Measurements from ENCODE around the gene RPL14. TPM values are rescaled to one million over a fixed set of nuclear protein-coding genes. Genes with fewer than 3 reads are reported as not detected.

RPL14 gene
- total and polyA plus RNA-seq, 8 donors = 1,295 to 1,922 (median 1,799) TPM

DNA sequence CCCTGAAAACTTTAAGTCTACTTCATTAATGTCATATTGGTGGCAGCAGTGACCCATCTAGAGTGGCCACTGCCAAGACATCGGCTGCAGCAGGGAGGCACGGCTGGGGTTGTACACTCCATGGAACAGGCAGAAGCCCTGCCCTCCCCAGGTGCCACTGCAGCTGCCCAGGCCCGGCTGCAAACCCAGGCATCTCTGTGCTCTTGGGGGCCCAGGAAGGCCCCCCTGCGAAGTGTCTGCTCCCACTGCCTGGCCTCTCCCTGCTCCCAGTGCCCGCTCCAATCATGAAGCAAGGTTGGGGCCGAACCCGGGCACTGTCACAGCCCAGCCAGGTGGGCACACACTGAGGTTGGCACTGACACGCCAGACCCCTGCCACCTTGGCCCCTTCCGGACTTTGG lies 12.1 kb upstream of the RPL14 start:
- H3K4me1 ChIP-seq = no peaks in the 10 kb centered on the region
- H3K27ac ChIP-seq = no peak overlapping the region
- no peak overlapping the region for H3K4me3 ChIP-seq
- ATAC-seq (no peak), DNase-seq (no peak)
- no peak for TF ChIP-seq CTCF (IDR thresholded peaks at IDR 0.05)
- peaks cover 0 to 4% of the 10 kb centered on the region in 2 donors for H3K36me3 ChIP-seq
- H3K9me3 ChIP-seq = no peaks in the 10 kb centered on the region
- intact Hi-C loops (cut with DNase I) = no loop called here
- H3K27me3 ChIP-seq = no peaks in the 10 kb centered on the region

DNA sequence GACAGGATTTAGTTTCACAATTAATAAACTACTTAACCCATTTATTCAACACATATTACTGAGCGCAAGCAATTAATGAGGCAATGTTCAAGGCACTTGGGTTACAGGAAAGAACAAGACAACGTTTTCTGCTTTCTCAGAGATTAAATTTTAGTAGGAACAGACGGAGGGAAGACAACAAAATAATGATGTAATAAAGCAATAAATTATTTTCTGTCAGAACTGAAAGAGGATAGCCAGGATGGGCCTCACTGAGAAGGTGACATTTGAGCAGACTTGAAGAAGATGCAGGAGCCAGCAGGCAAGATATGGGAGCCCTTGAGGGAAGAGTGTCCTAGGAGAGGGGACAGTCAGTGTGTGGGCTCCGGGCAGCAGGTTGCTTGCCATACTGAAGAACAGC lies 11.3 kb upstream of the RPL14 start:
- DNase-seq (no peak), ATAC-seq (no peak)
- no peaks in the 10 kb centered on the region for H3K9me3 ChIP-seq
- no peaks in the 10 kb centered on the region for H3K4me1 ChIP-seq
- no peak overlapping the region for H3K27ac ChIP-seq
- intact Hi-C loops (cut with DNase I) = no loop called here
- TF ChIP-seq CTCF (IDR thresholded peaks at IDR 0.05) = no peak
- peaks cover 0 to 4% of the 10 kb centered on the region in 2 donors for H3K36me3 ChIP-seq
- no peaks in the 10 kb centered on the region for H3K27me3 ChIP-seq
- H3K4me3 ChIP-seq = no peak overlapping the region

DNA sequence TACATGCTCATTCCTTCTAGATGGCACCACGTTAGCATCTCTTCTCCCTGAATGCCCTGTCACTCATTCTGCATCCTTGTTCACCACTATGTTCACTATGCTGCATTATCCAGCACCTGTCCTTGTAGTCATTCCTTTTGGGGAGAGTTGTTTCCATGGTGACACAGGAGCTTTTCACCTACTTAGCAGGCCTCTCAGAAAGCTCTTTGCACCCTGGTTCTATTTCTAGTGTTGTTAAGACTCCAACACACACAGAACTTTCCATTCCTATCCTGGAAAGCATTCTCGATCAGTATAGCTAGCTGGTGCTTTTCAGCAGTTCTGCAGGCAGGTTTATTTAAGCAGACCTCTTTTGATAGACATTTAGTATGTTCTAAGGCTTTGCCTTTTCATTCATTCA lies 6.7 kb upstream of the RPL14 start:
- no peaks in the 10 kb centered on the region for H3K9me3 ChIP-seq
- DNase-seq = no peak
- H3K4me3 ChIP-seq = no peak overlapping the region
- no peaks in the 10 kb centered on the region for H3K27me3 ChIP-seq
- peaks cover 6 to 22% of the 10 kb centered on the region in 2 donors for H3K4me1 ChIP-seq
- ATAC-seq = no peak
- TF ChIP-seq CTCF (IDR thresholded peaks at IDR 0.05) = no peak
- H3K27ac ChIP-seq = no peak overlapping the region
- intact Hi-C loops (cut with DNase I) = no loop called here
- H3K36me3 ChIP-seq = no peaks in the 10 kb centered on the region

GRCh38 chr3:40451551-40451950 lies 5.6 kb upstream of the RPL14 start:
- no peak for ATAC-seq
- no peak overlapping the region for H3K27ac ChIP-seq
- no peaks in the 10 kb centered on the region for H3K36me3 ChIP-seq
- intact Hi-C loops (cut with DNase I) = no loop called here
- no peak for TF ChIP-seq CTCF (IDR thresholded peaks at IDR 0.05)
- peaks cover 6 to 26% of the 10 kb centered on the region in 2 donors for H3K4me1 ChIP-seq
- no peaks in the 10 kb centered on the region for H3K27me3 ChIP-seq
- no peaks in the 10 kb centered on the region for H3K9me3 ChIP-seq
- no peak for DNase-seq
- H3K4me3 ChIP-seq = no peak overlapping the region

DNA sequence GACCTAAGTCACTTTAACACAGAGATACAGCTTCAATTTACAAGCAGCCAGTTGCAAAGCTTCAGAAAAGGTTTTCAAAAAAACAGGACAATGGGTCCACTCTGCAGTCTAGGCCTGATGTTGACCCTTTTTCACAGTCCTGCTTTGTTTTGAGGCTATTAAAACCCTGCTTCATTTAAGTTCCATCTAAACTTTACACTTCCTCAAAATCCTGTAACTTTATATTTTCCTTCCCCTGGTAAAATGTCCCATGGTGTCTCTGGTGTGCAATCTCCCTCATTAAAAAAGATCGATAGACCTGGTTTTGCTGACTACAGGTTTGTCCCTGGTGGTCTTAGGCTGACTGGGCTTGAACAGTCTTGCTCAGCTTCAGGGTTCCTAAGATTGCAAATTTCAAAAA lies 5.1 kb upstream of the RPL14 start:
- intact Hi-C loops (cut with DNase I) = no loop called here
- Histone ChIP-seq H3K27ac (peak overlapping the region; percentile 91 to 93), H3K27me3 (no peaks in the 10 kb centered on the region), H3K36me3 (no peaks in the 10 kb centered on the region), H3K9me3 (no peaks in the 10 kb centered on the region), H3K4me3 (peak overlapping the region in 1 of 2 donors; percentile 66), H3K4me1 (peaks cover 6 to 29% of the 10 kb centered on the region in 2 donors)
- ATAC-seq (no peak), DNase-seq (no peak)
- no peak for TF ChIP-seq CTCF (IDR thresholded peaks at IDR 0.05)

All from left lung (tissue), 10 donors.